GM19238 (cell line): ENCODE results near the gene CCHCR1.
"Not testable (repeated sequence)": the region's sequence is repeated elsewhere in the genome, so short reads cannot be mapped to it uniquely, and the experiment has no call there.

ENCODE experiments used
- DNase-seq: peaks from one replicate; pipeline ENCODE4 v3.0.0; 2011; ENCODE audit warnings: low spot score; ENCODE audit not compliant: insufficient read length

Gene CCHCR1

GRCh38 chr6:31157513-31158139, at the start of gene CCHCR1:
Gene CCHCR1, minus strand, starts transcription at chr6:31157802. Its CDS starts 202 bp downstream, at chr6:31157600.
- DNase-seq, result no peak

- no peak for DNase-seq
These were observed 48.0 kb upstream of the CCHCR1 start for GRCh38 chr6:31205638-31206037.

GRCh38 chr6:31204751-31205145, 47.1 kb upstream of the CCHCR1 start:
- no peak for DNase-seq

- no peak for DNase-seq
These were observed 45.9 kb upstream of the CCHCR1 start for GRCh38 chr6:31203345-31203979.

GRCh38 chr6:31202259-31203166, 44.9 kb upstream of the CCHCR1 start:
- DNase-seq, result no peak

GRCh38 chr6:31199105-31199452, 41.5 kb upstream of the CCHCR1 start:
- not testable (repeated sequence) for DNase-seq

- no peak for DNase-seq
These were observed 40.1 kb upstream of the CCHCR1 start for GRCh38 chr6:31197559-31198305.

GRCh38 chr6:31196251-31197022, 38.8 kb upstream of the CCHCR1 start:
- DNase-seq, result not testable (repeated sequence)

- not testable (repeated sequence) for DNase-seq
These were observed 37.8 kb upstream of the CCHCR1 start for GRCh38 chr6:31195308-31195979.

GRCh38 chr6:31194061-31194834, 36.6 kb upstream of the CCHCR1 start:
- DNase-seq, result no peak

- no peak for DNase-seq
These were observed 35.6 kb upstream of the CCHCR1 start for GRCh38 chr6:31193206-31193605.

- DNase-seq, result not testable (repeated sequence)
These were observed 35.0 kb upstream of the CCHCR1 start for GRCh38 chr6:31192431-31193105.

- no peak for DNase-seq
These were observed 32.9 kb upstream of the CCHCR1 start for GRCh38 chr6:31190488-31190887.

- DNase-seq, result not testable (repeated sequence)
These were observed 31.6 kb upstream of the CCHCR1 start for GRCh38 chr6:31189223-31189622.

- no peak for DNase-seq
These were observed 30.2 kb upstream of the CCHCR1 start for GRCh38 chr6:31187780-31188194.

GRCh38 chr6:31186052-31186734, 28.6 kb upstream of the CCHCR1 start:
- no peak for DNase-seq

GRCh38 chr6:31185695-31186051, 28.1 kb upstream of the CCHCR1 start:
- not testable (repeated sequence) for DNase-seq

- not testable (repeated sequence) for DNase-seq
These were observed 26.3 kb upstream of the CCHCR1 start for GRCh38 chr6:31183859-31184258.
